H9 (cell line): ENCODE results near the gene ADAM19. TPM values are rescaled to one million over a fixed set of nuclear protein-coding genes. Genes with fewer than 3 reads are reported as not detected.

Experiments used
- DNase-seq: peaks from one replicate; pipeline ENCODE4 v3.0.0-alpha.2; 2017
- H2AFZ ChIP-seq: one replicate; pipeline ENCODE4 v1.6.1; 2013; ENCODE audit warnings: mild to moderate bottlenecking, low read length, control low read depth, moderate library complexity
- H2AK5ac ChIP-seq: 2 replicates; pipeline ENCODE4 v1.6.1; 2013; ENCODE audit warnings: low read length, control low read depth, mixed read lengths; ENCODE audit not compliant: insufficient read length
- H2BK120ac ChIP-seq: one replicate; pipeline ENCODE4 v1.6.1; 2013; ENCODE audit warnings: low read depth, mild to moderate bottlenecking, low read length, control low read depth, inconsistent platforms; ENCODE audit not compliant: poor library complexity, severe bottlenecking
- H2BK12ac ChIP-seq: 2 replicates; pipeline ENCODE4 v1.6.1; 2013; ENCODE audit warnings: low read length, control low read depth, mixed read lengths, low read depth; ENCODE audit not compliant: insufficient read length
- H2BK15ac ChIP-seq: 2 replicates; pipeline ENCODE4 v1.6.1; 2013; ENCODE audit warnings: low read depth, low read length, control low read depth
- H2BK20ac ChIP-seq: one replicate; pipeline ENCODE4 v1.6.1; 2013; ENCODE audit warnings: low read depth, mild to moderate bottlenecking, low read length, control low read depth, inconsistent platforms; ENCODE audit not compliant: poor library complexity, severe bottlenecking
- H2BK5ac ChIP-seq: 2 replicates; pipeline ENCODE4 v1.6.1; 2013; ENCODE audit warnings: low read length, control low read depth, mixed read lengths; ENCODE audit not compliant: insufficient read length
- H3K14ac ChIP-seq: 2 replicates; pipeline ENCODE4 v1.6.1; 2013; ENCODE audit warnings: low read length, control low read depth; ENCODE audit not compliant: insufficient read depth
- H3K18ac ChIP-seq: 2 replicates; pipeline ENCODE4 v1.6.1; 2013; ENCODE audit warnings: low read depth, mild to moderate bottlenecking, mixed read lengths, low read length, control low read depth; ENCODE audit not compliant: insufficient read length
- H3K23ac ChIP-seq: 2 replicates; pipeline ENCODE4 v1.6.1; 2013; ENCODE audit warnings: low read length, control low read depth, mixed read lengths, low read depth; ENCODE audit not compliant: insufficient read length
- H3K23me2 ChIP-seq: 2 replicates; pipeline ENCODE4 v1.6.1; 2013; ENCODE audit warnings: low read depth, mild to moderate bottlenecking, mixed read lengths, low read length, control low read depth; ENCODE audit not compliant: insufficient read length, poor library complexity, severe bottlenecking
- H3K27ac ChIP-seq: 2 replicates; pipeline ENCODE4 v1.5.1; 2013; ENCODE audit warnings: low read length, control low read depth, mixed read lengths, low read depth; ENCODE audit not compliant: insufficient read length
- H3K27me3 ChIP-seq: 2 replicates; pipeline ENCODE4 v1.6.1; 2013; ENCODE audit warnings: low read length, control low read depth, inconsistent platforms; ENCODE audit not compliant: insufficient read depth
- H3K4ac ChIP-seq: 2 replicates; pipeline ENCODE4 v1.6.1; 2013; ENCODE audit warnings: low read depth, mild to moderate bottlenecking, control low read depth, inconsistent platforms, low read length, moderate library complexity
- H3K4me1 ChIP-seq: 2 replicates; pipeline ENCODE4 v1.6.1; 2013; ENCODE audit warnings: low read length, control low read depth, inconsistent platforms; ENCODE audit not compliant: insufficient read depth
- H3K4me2 ChIP-seq: 2 replicates; pipeline ENCODE4 v1.6.1; 2013; ENCODE audit warnings: low read length, control low read depth, mixed read lengths; ENCODE audit not compliant: insufficient read length, insufficient read depth
- H3K56ac ChIP-seq: 2 replicates; pipeline ENCODE4 v1.6.1; 2013; ENCODE audit warnings: low read depth, mild to moderate bottlenecking, mixed read lengths, low read length, control low read depth; ENCODE audit not compliant: insufficient read length
- H3K79me1 ChIP-seq: 2 replicates; pipeline ENCODE4 v1.6.1; 2013; ENCODE audit warnings: low read depth, mild to moderate bottlenecking, moderate library complexity, low read length, control low read depth, inconsistent platforms; ENCODE audit not compliant: insufficient read depth, poor library complexity, severe bottlenecking
- H3K79me2 ChIP-seq: 2 replicates; pipeline ENCODE4 v1.6.1; 2013; ENCODE audit warnings: low read length, control low read depth, inconsistent platforms; ENCODE audit not compliant: insufficient read depth
- H3K9ac ChIP-seq: 2 replicates; pipeline ENCODE4 v1.6.1; 2013; ENCODE audit warnings: low read length, control low read depth, mixed read lengths; ENCODE audit not compliant: insufficient read length; ENCODE audit errors: extremely low read depth
- H3K9me3 ChIP-seq: one replicate; pipeline ENCODE4 v1.6.1; 2013; ENCODE audit warnings: low read depth, low read length, inconsistent platforms; ENCODE audit not compliant: control insufficient read depth
- H3T11ph ChIP-seq: one replicate; pipeline ENCODE4 v1.6.1; 2013; ENCODE audit warnings: mild to moderate bottlenecking, low read length, control low read depth, inconsistent platforms
- H4K20me1 ChIP-seq: one replicate; pipeline ENCODE4 v1.6.1; 2013; ENCODE audit not compliant: control insufficient read depth, insufficient read length, insufficient read depth
- H4K5ac ChIP-seq: 2 replicates; pipeline ENCODE4 v1.6.1; 2013; ENCODE audit warnings: low read depth, mild to moderate bottlenecking, mixed read lengths, low read length, control low read depth; ENCODE audit not compliant: insufficient read length
- H4K8ac ChIP-seq: replicated peaks from 2 replicates; pipeline ENCODE4 v1.6.1; 2013; ENCODE audit warnings: low read length, control low read depth, mixed read lengths, low read depth; ENCODE audit not compliant: insufficient read length
- H4K91ac ChIP-seq: 2 replicates; pipeline ENCODE4 v1.6.1; 2013; ENCODE audit warnings: low read depth, mild to moderate bottlenecking, moderate library complexity, mixed read lengths, low read length, control low read depth; ENCODE audit not compliant: insufficient read length
- H3K27ac Mint-ChIP-seq, 3 experiments: 2 replicates in 2 of 3; 3 replicates in 1 of 3; pipeline ENCODE4 v1.8.0; 2020 to 2021; ENCODE audit warnings: mixed read lengths in 3 of 3, mild to moderate bottlenecking in 1 of 3, moderate library complexity in 1 of 3
- H3K27me3 Mint-ChIP-seq: 2 replicates; pipeline ENCODE4 v1.8.0; 2021; ENCODE audit warnings: low read depth, mild to moderate bottlenecking, moderate library complexity, mixed read lengths
- H3K36me3 Mint-ChIP-seq, 3 experiments: 2 replicates in 2 of 3; 3 replicates in 1 of 3; pipeline ENCODE4 v1.8.0; 2020 to 2021; ENCODE audit warnings: low read depth in 3 of 3, mixed read lengths in 3 of 3; ENCODE audit not compliant: insufficient read depth in 1 of 3
- H3K4me1 Mint-ChIP-seq, 2 experiments: 2 replicates each; pipeline ENCODE4 v1.8.0; 2020; ENCODE audit warnings: mixed read lengths in 2 of 2
- H3K4me3 Mint-ChIP-seq, 2 experiments: 2 replicates in 1 of 2; 3 replicates in 1 of 2; pipeline ENCODE4 v1.8.0; 2020 to 2021; ENCODE audit warnings: mild to moderate bottlenecking in 2 of 2, mixed read lengths in 2 of 2, moderate library complexity in 1 of 2
- H3K9me3 Mint-ChIP-seq, 2 experiments: 2 replicates in 1 of 2; 3 replicates in 1 of 2; pipeline ENCODE4 v1.8.0; 2020; ENCODE audit warnings: mild to moderate bottlenecking in 2 of 2, mixed read lengths in 2 of 2, moderate library complexity in 1 of 2
- CTCF ChIP-seq: fragments of 200-600 bp; sonication (generic); conservative IDR thresholded peaks from 3 replicates; pipeline ENCODE4 v1.8.0; 2021; ENCODE audit warnings: antibody characterized with exemption, mild to moderate bottlenecking
- WGBS: extraction: QIAGEN DNeasy Blood & Tissue Kit; methylation state at CpG from one replicate; pipeline ENCODE4 v1.1.7; 2013; ENCODE audit warnings: missing lambda C conversion rate, low lambda C conversion rate, mixed read lengths; ENCODE audit not compliant: insufficient read length; ENCODE audit errors: extremely low coverage; 5-methylcytosine and 5-hydroxymethylcytosine counted together
- total RNA-seq: library from RNA; stranded (reverse); gene quantifications from 2 replicates; pipeline ENCODE4 v1.2.1, GENCODE V29; 2021

ADAM19 gene
- total RNA-seq, 1 experiment from 2014 or later, result 9.9 TPM

- H3K27ac Mint-ChIP-seq, result no peak overlapping the region
Observed at GRCh38 chr5:157613385-157614245, 38.0 kb upstream of the ADAM19 start.

More at GRCh38 chr5:157613385-157614245, 38.0 kb upstream of the ADAM19 start:
- Mint-ChIP-seq H3K9me3 (no peaks in the 10 kb centered on the region), H3K4me3 (no peak overlapping the region), H3K4me1 (no peaks in the 10 kb centered on the region), H3K27me3 (no peaks in the 10 kb centered on the region), H3K36me3 (no peaks in the 10 kb centered on the region)
- no peak for DNase-seq
- Histone ChIP-seq H3K18ac (no peak overlapping the region), H2BK15ac (no peak overlapping the region), H2BK120ac (no peak overlapping the region), H3K9ac (no peak overlapping the region), H3K79me2 (no peaks in the 10 kb centered on the region), H3K27me3 (no peaks in the 10 kb centered on the region), H2BK5ac (no peak overlapping the region), H3K23ac (no peak overlapping the region), H4K5ac (no peak overlapping the region), H3K56ac (no peak overlapping the region), H3K4me2 (no peak overlapping the region), H2AK5ac (no peak overlapping the region), H3K9me3 (no peaks in the 10 kb centered on the region), H2BK12ac (no peak overlapping the region), H3K23me2 (no peaks in the 10 kb centered on the region), H4K91ac (no peak overlapping the region), H2AFZ (no peak overlapping the region), H2BK20ac (no peak overlapping the region), H4K20me1 (no peaks in the 10 kb centered on the region), H3K27ac (no peak overlapping the region), H3K14ac (no peak overlapping the region), H3K4ac (no peak overlapping the region), H3K4me1 (no peaks in the 10 kb centered on the region), H3T11ph (no peak overlapping the region), H3K79me1 (no peaks in the 10 kb centered on the region), H4K8ac (no peak overlapping the region)
- no CpG with 5 or more reads among the region's 11 CpGs for WGBS
- no peak for TF ChIP-seq CTCF
